NCI-H748 treated with DMSO at 0.1 percent for 48 hours (cell line): ENCODE results near the gene SCMH1.
A peak's percentile ranks its signal among the peaks of the same experiment; 100 is the strongest.

Source experiments
- DNase-seq: peaks from one replicate; lab custom pipeline; 2025; lab: John Stamatoyannopoulos, UW

Gene SCMH1

GRCh38 chr1:41003640-41004220 is 238.4 kb downstream of the SCMH1 start:
- no peak for DNase-seq

GRCh38 chr1:41003127-41003639 is 238.9 kb downstream of the SCMH1 start:
- DNase-seq = no peak

- DNase-seq = no peak
These were observed 243.4 kb downstream of the SCMH1 start for GRCh38 chr1:40998668-40999067.

- DNase-seq = no peak
These were observed 245.0 kb downstream of the SCMH1 start for GRCh38 chr1:40997096-40997495.

GRCh38 chr1:40989066-40989465 is 253.0 kb downstream of the SCMH1 start:
- DNase-seq = no peak

GRCh38 chr1:40988280-40988679 is 253.8 kb downstream of the SCMH1 start:
- no peak for DNase-seq

- DNase-seq = no peak
These were observed 254.4 kb downstream of the SCMH1 start for GRCh38 chr1:40987439-40988276.

- no peak for DNase-seq
These were observed 255.2 kb downstream of the SCMH1 start for GRCh38 chr1:40986956-40987355.

- no peak for DNase-seq
These were observed 255.8 kb downstream of the SCMH1 start for GRCh38 chr1:40986328-40986783.

- no peak for DNase-seq
These were observed 256.2 kb downstream of the SCMH1 start for GRCh38 chr1:40985875-40986274.

GRCh38 chr1:40985161-40985560 is 256.9 kb downstream of the SCMH1 start:
- DNase-seq = no peak

GRCh38 chr1:40984531-40984930 is 257.6 kb downstream of the SCMH1 start:
- DNase-seq = no peak

GRCh38 chr1:40984066-40984465 is 258.0 kb downstream of the SCMH1 start:
- no peak for DNase-seq

GRCh38 chr1:40983286-40983685 is 258.8 kb downstream of the SCMH1 start:
- DNase-seq = no peak

GRCh38 chr1:40982721-40983120 is 259.4 kb downstream of the SCMH1 start:
- no peak for DNase-seq

- no peak for DNase-seq
These were observed 260.2 kb downstream of the SCMH1 start for GRCh38 chr1:40981691-40982448.

- DNase-seq = peak; percentile 97
These were observed 261.5 kb downstream of the SCMH1 start for GRCh38 chr1:40980453-40981121.

GRCh38 chr1:40980068-40980452 is 262.0 kb downstream of the SCMH1 start:
- no peak for DNase-seq

GRCh38 chr1:40979241-40980067 is 262.7 kb downstream of the SCMH1 start, which contains the start of gene CTPS1:
TSS of gene CTPS1 (plus strand) at chr1:40979696. CDS start at chr1:40983291, 3,595 bp downstream.
- peak; percentile 100 for DNase-seq

GRCh38 chr1:40978886-40979240 is 263.2 kb downstream of the SCMH1 start:
- DNase-seq = no peak

GRCh38 chr1:40977716-40978115 is 264.4 kb downstream of the SCMH1 start:
- DNase-seq = no peak
